ENCODE results near the gene CKAP5.
"Not testable (repeated sequence)": the region's sequence is repeated elsewhere in the genome, so short reads cannot be mapped to it uniquely, and the experiment has no call there.

Gene CKAP5

GRCh38 chr11:46718155-46719019, 127.7 kb downstream of the CKAP5 start:
- H3K4me3 ChIP-seq: no peak overlapping the region
- no peak for TF ChIP-seq EZH2 (IDR thresholded peaks at IDR 0.05)
- no peak for TF ChIP-seq FOXP2 (optimal IDR thresholded peaks at IDR 0.05; ENCODE audit: control extremely low read depth, extremely low read length, insufficient read depth)
- TF ChIP-seq POLR2AphosphoS5 (IDR thresholded peaks at IDR 0.05; ENCODE audit: borderline replicate concordance, low read depth, low read length): no peak
- DNase-seq (ENCODE audit: low read depth, low spot score): no peak
- H3K9ac ChIP-seq (ENCODE audit: insufficient read length): no peak overlapping the region
- no peaks in the 10 kb centered on the region for H3K36me3 ChIP-seq (ENCODE audit: insufficient read depth, low read length)
- no peak overlapping the region for H3K27ac ChIP-seq
- no peaks in the 10 kb centered on the region for H3K9me3 ChIP-seq (ENCODE audit: low read depth, low read length)

DNA sequence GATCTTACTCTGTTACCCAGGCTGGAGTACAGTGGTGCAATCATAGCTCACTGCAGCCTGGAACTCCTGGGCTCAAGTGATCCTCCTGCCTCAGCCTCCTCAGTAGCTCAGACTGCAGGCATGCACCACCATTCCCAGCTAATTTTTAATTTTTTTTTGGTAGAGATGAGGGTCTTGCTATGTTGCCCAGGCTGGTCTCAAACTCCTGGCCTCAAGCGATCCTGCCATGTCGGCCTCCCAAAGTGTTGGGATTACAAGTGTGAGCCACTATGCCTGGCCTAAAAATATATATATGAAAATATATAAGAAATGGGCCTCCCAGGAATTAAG, 128.3 kb downstream of the CKAP5 start:
- not testable (repeated sequence) for DNase-seq (ENCODE audit: low read depth, low spot score); H3K9me3 ChIP-seq (ENCODE audit: low read depth, low read length); H3K4me3 ChIP-seq; H3K36me3 ChIP-seq (ENCODE audit: insufficient read depth, low read length); H3K27ac ChIP-seq; H3K9ac ChIP-seq (ENCODE audit: insufficient read length)

GRCh38 chr11:46712874-46713576, 133.1 kb downstream of the CKAP5 start:
- Histone ChIP-seq H3K4me3 (no peak overlapping the region), H3K27ac (no peak overlapping the region), H3K9me3 (ENCODE audit: low read depth, low read length) (no peaks in the 10 kb centered on the region), H3K9ac (ENCODE audit: insufficient read length) (no peak overlapping the region), H3K36me3 (ENCODE audit: insufficient read depth, low read length) (no peaks in the 10 kb centered on the region)
- no peak for TF ChIP-seq POLR2AphosphoS5 (IDR thresholded peaks at IDR 0.05; ENCODE audit: borderline replicate concordance, low read depth, low read length)
- no peak for TF ChIP-seq EZH2 (IDR thresholded peaks at IDR 0.05)
- no peak for TF ChIP-seq FOXP2 (optimal IDR thresholded peaks at IDR 0.05; ENCODE audit: control extremely low read depth, extremely low read length, insufficient read depth)
- DNase-seq (ENCODE audit: low read depth, low spot score): no peak

GRCh38 chr11:46711303-46711702, 134.8 kb downstream of the CKAP5 start:
- H3K4me3 ChIP-seq: no peak overlapping the region
- H3K27ac ChIP-seq: no peak overlapping the region
- H3K36me3 ChIP-seq (ENCODE audit: insufficient read depth, low read length): no peaks in the 10 kb centered on the region
- H3K9me3 ChIP-seq (ENCODE audit: low read depth, low read length): no peaks in the 10 kb centered on the region
- DNase-seq (ENCODE audit: low read depth, low spot score): no peak
- TF ChIP-seq FOXP2 (optimal IDR thresholded peaks at IDR 0.05; ENCODE audit: control extremely low read depth, extremely low read length, insufficient read depth) (no peak), EZH2 (IDR thresholded peaks at IDR 0.05) (no peak), POLR2AphosphoS5 (IDR thresholded peaks at IDR 0.05; ENCODE audit: borderline replicate concordance, low read depth, low read length) (no peak)
- H3K9ac ChIP-seq (ENCODE audit: insufficient read length): no peak overlapping the region

- Histone ChIP-seq H3K27ac (no peak overlapping the region), H3K9ac (ENCODE audit: insufficient read length) (no peak overlapping the region), H3K4me3 (no peak overlapping the region), H3K9me3 (ENCODE audit: low read depth, low read length) (no peaks in the 10 kb centered on the region), H3K36me3 (ENCODE audit: insufficient read depth, low read length) (peaks cover under 1% of the 10 kb centered on the region; the same call in 1 of the 2 replicates)
- TF ChIP-seq FOXP2 (optimal IDR thresholded peaks at IDR 0.05; ENCODE audit: control extremely low read depth, extremely low read length, insufficient read depth) (no peak), EZH2 (IDR thresholded peaks at IDR 0.05) (no peak), POLR2AphosphoS5 (IDR thresholded peaks at IDR 0.05; ENCODE audit: borderline replicate concordance, low read depth, low read length) (no peak)
- no peak for DNase-seq (ENCODE audit: low read depth, low spot score)
These were observed 135.2 kb downstream of the CKAP5 start for GRCh38 chr11:46710821-46711269.

GRCh38 chr11:46709351-46709750, 136.7 kb downstream of the CKAP5 start:
- H3K4me3 ChIP-seq; H3K27ac ChIP-seq; H3K9me3 ChIP-seq (ENCODE audit: low read depth, low read length); DNase-seq (ENCODE audit: low read depth, low spot score); H3K9ac ChIP-seq (ENCODE audit: insufficient read length): not testable (repeated sequence)
- H3K36me3 ChIP-seq (ENCODE audit: insufficient read depth, low read length): peaks cover 16% of the 10 kb centered on the region; the same call in 1 of the 2 replicates

- peaks cover 37% of the 10 kb centered on the region; the same call in 1 of the 2 replicates for H3K36me3 ChIP-seq (ENCODE audit: insufficient read depth, low read length)
- TF ChIP-seq EZH2 (IDR thresholded peaks at IDR 0.05) (no peak), POLR2AphosphoS5 (IDR thresholded peaks at IDR 0.05; ENCODE audit: borderline replicate concordance, low read depth, low read length) (no peak), FOXP2 (optimal IDR thresholded peaks at IDR 0.05; ENCODE audit: control extremely low read depth, extremely low read length, insufficient read depth) (no peak)
- no peak for DNase-seq (ENCODE audit: low read depth, low spot score)
- no peak overlapping the region for H3K27ac ChIP-seq
- H3K9me3 ChIP-seq (ENCODE audit: low read depth, low read length): no peaks in the 10 kb centered on the region
- no peak overlapping the region for H3K4me3 ChIP-seq
- H3K9ac ChIP-seq (ENCODE audit: insufficient read length): no peak overlapping the region
These were observed 139.2 kb downstream of the CKAP5 start for GRCh38 chr11:46706886-46707285.

DNA sequence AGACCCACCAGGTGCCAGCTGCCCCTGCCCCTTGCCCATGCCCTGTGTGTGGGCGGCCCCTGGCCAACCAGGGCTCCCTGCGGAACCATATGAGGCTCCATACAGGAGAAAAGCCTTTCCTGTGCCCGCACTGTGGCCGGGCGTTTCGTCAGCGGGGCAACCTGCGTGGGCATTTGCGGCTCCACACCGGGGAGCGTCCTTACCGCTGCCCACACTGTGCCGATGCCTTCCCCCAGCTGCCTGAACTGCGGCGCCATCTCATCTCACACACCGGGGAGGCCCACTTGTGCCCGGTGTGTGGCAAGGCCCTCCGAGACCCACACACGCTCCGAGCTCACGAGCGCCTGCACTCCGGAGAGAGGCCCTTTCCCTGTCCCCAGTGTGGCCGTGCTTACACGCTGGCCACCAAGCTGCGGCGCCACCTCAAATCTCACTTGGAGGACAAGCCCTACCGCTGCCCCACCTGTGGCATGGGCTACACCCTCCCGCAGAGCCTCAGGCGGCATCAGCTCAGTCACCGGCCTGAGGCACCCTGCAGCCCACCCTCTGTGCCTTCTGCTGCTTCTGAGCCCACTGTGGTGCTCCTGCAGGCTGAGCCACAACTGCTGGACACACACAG, 140.9 kb downstream of the CKAP5 start:
- H3K9ac ChIP-seq (ENCODE audit: insufficient read length): no peak overlapping the region
- H3K27ac ChIP-seq: no peak overlapping the region
- DNase-seq (ENCODE audit: low read depth, low spot score): no peak
- no peaks in the 10 kb centered on the region for H3K9me3 ChIP-seq (ENCODE audit: low read depth, low read length)
- no peak for TF ChIP-seq FOXP2 (optimal IDR thresholded peaks at IDR 0.05; ENCODE audit: control extremely low read depth, extremely low read length, insufficient read depth)
- no peak overlapping the region for H3K4me3 ChIP-seq
- peaks cover 37% of the 10 kb centered on the region; the same call in 1 of the 2 replicates for H3K36me3 ChIP-seq (ENCODE audit: insufficient read depth, low read length)

All from SK-N-MC (cell line).